Psoas muscle (tissue), 8 donors: ENCODE data around the gene HOXA5. TPM values are rescaled to one million over a fixed set of nuclear protein-coding genes. Genes with fewer than 3 reads are reported as not detected.

Source experiments
- ATAC-seq, 4 donors: fragments of 200-7000 bp; cut with Tn5 transposase; one replicate each; pipeline ENCODE4 v1.9.1; 2020; ENCODE audit warnings: moderate library complexity in 3 of 4, mild to moderate bottlenecking in 2 of 4
- DNase-seq, 2 donors: peaks; one replicate each; pipeline ENCODE4 v3.0.0-alpha.2; 2020
- H3K27ac ChIP-seq: fragments of 200-600 bp; one replicate; pipeline ENCODE4 v1.8.0; 2022
- H3K27me3 ChIP-seq, 3 donors: fragments of 200-600 bp in 1 of 3; one replicate each; pipeline versions ENCODE4 v1.6.1 to v1.8.0; 2013 to 2022; ENCODE audit warnings: low read length in 2 of 3, mild to moderate bottlenecking in 2 of 3, moderate library complexity in 1 of 3; ENCODE audit not compliant: insufficient read depth in 3 of 3
- H3K36me3 ChIP-seq, 2 donors: fragments of 200-600 bp in 1 of 2; one replicate each; pipeline versions ENCODE4 v1.6.1 to v1.8.0; 2013 to 2022; ENCODE audit warnings: low read depth in 1 of 2, mild to moderate bottlenecking in 1 of 2, moderate library complexity in 1 of 2; ENCODE audit not compliant: insufficient read depth in 1 of 2
- H3K4me1 ChIP-seq: fragments of 200-600 bp; one replicate; pipeline ENCODE4 v1.8.0; 2022
- H3K4me3 ChIP-seq: fragments of 200-600 bp; one replicate; pipeline ENCODE4 v1.8.0; 2022; ENCODE audit warnings: mild to moderate bottlenecking
- H3K9me3 ChIP-seq: fragments of 200-600 bp; one replicate; pipeline ENCODE4 v1.8.0; 2022
- WGBS, 3 donors: extraction: QIAGEN DNeasy Blood & Tissue Kit; methylation state at CpG; one replicate each; pipeline versions ENCODE4 v1.1.6 to v1.1.7; 2013; 5-methylcytosine and 5-hydroxymethylcytosine counted together
- intact Hi-C, 2 donors: fragments of 100-400 bp; cut with DNase I; formaldehyde crosslinking; loops; one replicate each; pipeline versions ENCODE4 v1.11.0 to v1.14.2; 2022
- polyA plus RNA-seq, 3 donors: library from polyadenylated mRNA; stranded (reverse); fragments of 200-250 nt; gene quantifications; one replicate each; pipeline ENCODE4 v1.2.3, GENCODE V29; 2013
- total RNA-seq, 4 donors: library from RNA; stranded (reverse); fragmentation: NEBNext Ultra II Directional in 2 of 4; extraction: Animal tissue kit (Norgen Biotek cat#: 25700) in 2 of 4; gene quantifications; one replicate each; pipeline versions ENCODE4 v1.2.1 to v1.2.4, GENCODE V29; 2021 to 2023
- TF ChIP-seq, protein P1 (sequence below): fragments of 200-600 bp; IDR thresholded peaks from one replicate; pipeline ENCODE4 v1.8.0; 2022; ENCODE audit warnings: antibody characterized with exemption
- donor health status: healthy with polysubstance abuse.
- donor health status: DM: no; HTN: no; CAD: no; lungs with moderate emphysema.
- donor health status: Bipolar disorder and iron deficiency.
- donor health status: healthy.
- donor health status: DM: yes; HTN: yes; CAD: no.
- donor health status: DM: no; HTN: no; CAD: no.
- donor health status: DM: no; HTN: no; CAD: no.
- donor health status: DM: yes; HTN: yes; CAD: no.

The HOXA5 gene
- total and polyA plus RNA-seq, 7 donors, result 2.6 to 18.8 (median 6.6) TPM

DNA sequence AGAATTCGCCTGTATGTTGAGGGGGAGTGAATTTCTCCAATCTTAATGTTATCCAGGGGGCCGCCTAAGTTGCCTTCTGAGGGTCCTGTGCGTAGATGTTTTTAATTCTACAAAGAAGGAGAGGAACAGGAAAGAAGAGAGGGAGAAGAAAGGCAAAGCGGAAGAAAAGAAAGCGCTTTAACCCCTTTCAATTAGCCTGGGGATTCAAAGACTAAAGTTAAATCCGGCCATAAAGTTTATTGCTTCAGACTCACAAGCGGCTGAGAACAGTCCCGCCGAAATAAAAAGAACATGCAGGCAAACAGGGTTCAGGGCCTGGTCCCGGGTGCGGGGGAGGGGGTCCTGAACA lies 4.5 kb downstream of the HOXA5 start:
- DNase-seq, result no peak
- intact Hi-C loops, result no loop called here
- 81 to 82% (median 82%) methylated on average over 11 of the region's 11 CpGs for WGBS, 3 donors
- no peaks in the 10 kb centered on the region for H3K27me3 ChIP-seq
- TF ChIP-seq, protein P1, sequence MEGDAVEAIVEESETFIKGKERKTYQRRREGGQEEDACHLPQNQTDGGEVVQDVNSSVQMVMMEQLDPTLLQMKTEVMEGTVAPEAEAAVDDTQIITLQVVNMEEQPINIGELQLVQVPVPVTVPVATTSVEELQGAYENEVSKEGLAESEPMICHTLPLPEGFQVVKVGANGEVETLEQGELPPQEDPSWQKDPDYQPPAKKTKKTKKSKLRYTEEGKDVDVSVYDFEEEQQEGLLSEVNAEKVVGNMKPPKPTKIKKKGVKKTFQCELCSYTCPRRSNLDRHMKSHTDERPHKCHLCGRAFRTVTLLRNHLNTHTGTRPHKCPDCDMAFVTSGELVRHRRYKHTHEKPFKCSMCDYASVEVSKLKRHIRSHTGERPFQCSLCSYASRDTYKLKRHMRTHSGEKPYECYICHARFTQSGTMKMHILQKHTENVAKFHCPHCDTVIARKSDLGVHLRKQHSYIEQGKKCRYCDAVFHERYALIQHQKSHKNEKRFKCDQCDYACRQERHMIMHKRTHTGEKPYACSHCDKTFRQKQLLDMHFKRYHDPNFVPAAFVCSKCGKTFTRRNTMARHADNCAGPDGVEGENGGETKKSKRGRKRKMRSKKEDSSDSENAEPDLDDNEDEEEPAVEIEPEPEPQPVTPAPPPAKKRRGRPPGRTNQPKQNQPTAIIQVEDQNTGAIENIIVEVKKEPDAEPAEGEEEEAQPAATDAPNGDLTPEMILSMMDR, result no peak
- peaks cover 29% of the 10 kb centered on the region for H3K4me1 ChIP-seq
- H3K9me3 ChIP-seq, result no peaks in the 10 kb centered on the region
- ATAC-seq, result no peak
- H3K27ac ChIP-seq, result peak overlapping the region; percentile 64
- peak overlapping the region; percentile 13 for H3K4me3 ChIP-seq
- peaks cover 0 to 17% of the 10 kb centered on the region in 2 donors for H3K36me3 ChIP-seq

DNA sequence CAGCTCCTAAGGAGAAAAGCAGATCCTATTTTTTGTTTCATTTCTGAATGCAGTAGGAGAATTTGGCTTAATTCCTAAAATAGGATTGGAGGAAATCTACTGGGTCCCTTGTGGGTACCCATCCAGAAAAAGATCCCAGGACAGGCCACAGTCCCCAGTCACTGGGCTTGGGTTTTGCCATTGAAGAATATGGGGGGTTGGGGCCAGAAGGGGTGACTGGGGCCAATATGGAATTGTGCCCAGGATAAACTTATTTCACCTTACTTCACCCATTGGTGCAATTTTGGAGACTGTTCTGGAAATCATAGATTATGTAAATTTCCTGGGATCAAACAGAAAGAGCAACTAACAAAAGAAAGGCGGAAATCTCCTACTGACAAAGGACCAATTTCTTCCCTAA lies 5.0 kb downstream of the HOXA5 start:
- intact Hi-C loops, result no loop called here
- Histone ChIP-seq H3K4me1 (peaks cover 34% of the 10 kb centered on the region), H3K36me3 (peaks cover 0 to 13% of the 10 kb centered on the region in 2 donors), H3K27me3 (no peaks in the 10 kb centered on the region), H3K27ac (peak overlapping the region; percentile 64), H3K9me3 (no peaks in the 10 kb centered on the region), H3K4me3 (no peak overlapping the region)
- DNase-seq (no peak), ATAC-seq (no peak)
- TF ChIP-seq, protein P1, result no peak
- 80 to 93% (median 82%) methylated on average over 1 of the region's 1 CpG for WGBS, 3 donors

DNA sequence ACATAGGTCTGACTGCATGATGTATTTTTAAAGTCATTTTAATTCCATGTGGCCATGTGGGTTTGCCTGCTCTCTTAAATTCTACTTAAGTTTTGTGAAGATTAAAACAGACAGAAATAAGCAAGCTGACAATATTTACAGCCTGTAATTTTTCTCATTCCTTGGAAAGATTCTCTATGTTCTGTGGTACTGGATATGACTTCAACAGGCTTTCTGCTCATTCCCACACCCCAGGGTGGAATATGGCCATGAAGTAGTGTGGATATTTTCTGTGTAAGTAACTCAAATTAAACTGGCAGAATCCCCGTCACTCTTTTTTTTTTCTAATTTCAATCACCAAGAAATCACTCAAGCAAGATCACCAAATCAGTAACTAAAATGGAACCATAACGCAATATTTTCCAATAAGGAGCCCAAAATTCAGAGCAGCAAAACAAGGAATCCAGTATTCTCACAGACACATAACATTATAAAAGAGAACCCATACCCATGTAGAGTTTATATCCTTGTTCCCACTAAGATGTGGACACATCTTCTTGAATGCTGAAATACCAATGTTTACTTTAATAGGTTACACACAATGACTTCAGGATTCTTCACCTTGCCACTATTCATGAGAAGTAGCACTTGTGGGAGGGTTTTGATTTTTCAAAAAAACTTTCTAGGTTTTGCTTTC lies 5.7 kb downstream of the HOXA5 start:
- DNase-seq, result no peak
- Histone ChIP-seq H3K4me3 (no peak overlapping the region), H3K4me1 (peaks cover 41% of the 10 kb centered on the region), H3K27ac (peak overlapping the region; percentile 64), H3K9me3 (no peaks in the 10 kb centered on the region), H3K36me3 (peaks cover 0 to 7% of the 10 kb centered on the region in 2 donors), H3K27me3 (no peaks in the 10 kb centered on the region)
- TF ChIP-seq, protein P1, result no peak
- WGBS, 3 donors, result 64 to 91% (median 74%) methylated on average over 2 of the region's 2 CpGs
- no peak for ATAC-seq
- intact Hi-C loops, result no loop called here

DNA sequence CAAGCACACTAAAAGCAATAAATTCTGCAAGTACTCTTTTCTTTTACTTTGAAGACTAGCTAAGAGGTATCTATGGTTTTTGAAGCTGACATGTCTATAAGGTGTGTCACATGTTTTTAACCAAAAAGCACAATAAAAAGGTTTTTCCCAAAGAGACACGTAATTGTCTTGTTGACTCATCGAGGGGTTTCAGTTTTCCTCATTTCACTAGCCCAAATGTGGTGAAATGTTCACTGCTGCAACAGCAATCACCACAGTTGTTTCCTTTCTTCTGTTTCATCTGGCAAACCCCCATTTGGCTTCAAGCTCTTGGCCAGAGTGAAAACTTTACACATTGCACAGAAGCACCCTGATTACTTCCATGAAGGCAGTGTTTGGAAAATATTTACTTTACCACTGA lies 9.1 kb downstream of the HOXA5 start:
- intact Hi-C loops, result no loop called here
- Histone ChIP-seq H3K4me3 (peak overlapping the region; percentile 28), H3K9me3 (no peaks in the 10 kb centered on the region), H3K27me3 (no peaks in the 10 kb centered on the region), H3K4me1 (peaks cover 56% of the 10 kb centered on the region), H3K27ac (peak overlapping the region; percentile 69), H3K36me3 (no peaks in the 10 kb centered on the region)
- WGBS, 3 donors, result 2 to 5% (median 3%) methylated on average over 2 of the region's 2 CpGs
- peak in 1 of 4 donors; percentile 47 for ATAC-seq
- TF ChIP-seq, protein P1, result no peak
- no peak for DNase-seq
